H1 (cell line): ENCODE results near the gene NAV2.

ENCODE experiments used
- EZH2 ChIP-seq: fragments of 200-600 bp; sonication (generic); IDR thresholded peaks from 2 replicates; pipeline ENCODE4 v1.7.1; 2012; ENCODE audit warnings: low read depth, mild to moderate bottlenecking, moderate library complexity, low read length, inconsistent platforms; ENCODE audit not compliant: severe bottlenecking
- HDAC2 ChIP-seq, 2 experiments: fragments of 300-600 bp in 1 of 2; sonication (generic) in 1 of 2; IDR thresholded peaks; 2 replicates each; pipeline ENCODE4 v1.6.1; 2011 to 2012; ENCODE audit warnings: low read depth in 2 of 2, low read length in 2 of 2, mild to moderate bottlenecking in 2 of 2, moderate library complexity in 2 of 2, borderline replicate concordance in 1 of 2, inconsistent platforms in 1 of 2
- POLR2A ChIP-seq, 2 experiments: IDR thresholded peaks; 1 replicate in 1 of 2; 2 replicates in 1 of 2; pipeline ENCODE4 v1.6.1; 2011; ENCODE audit warnings: low read depth in 2 of 2, low read length in 2 of 2, mild to moderate bottlenecking in 2 of 2; ENCODE audit errors: control extremely low read depth in 1 of 2
- RAD21 ChIP-seq, 2 experiments: IDR thresholded peaks in 1 of 2; conservative IDR thresholded peaks in 1 of 2; 2 replicates each; pipeline ENCODE4 v1.6.1; 2011; ENCODE audit warnings: low read depth in 2 of 2, low read length in 2 of 2, improper control_type of control experiment in 1 of 2, inconsistent platforms in 1 of 2, mild to moderate bottlenecking in 1 of 2, moderate library complexity in 1 of 2
- RBBP5 ChIP-seq: IDR thresholded peaks from 2 replicates; pipeline ENCODE4 v1.7.1; 2012; ENCODE audit warnings: low read depth, mild to moderate bottlenecking, inconsistent platforms, low read length, moderate library complexity, borderline replicate concordance
- SP2 ChIP-seq: IDR thresholded peaks from 2 replicates; pipeline ENCODE4 v1.6.1; 2012; ENCODE audit warnings: mild to moderate bottlenecking, low read length, inconsistent platforms
- SRF ChIP-seq: IDR thresholded peaks from 2 replicates; pipeline ENCODE4 v1.6.1; 2011; ENCODE audit warnings: mild to moderate bottlenecking, low read depth, low read length, moderate library complexity
- ZNF274 ChIP-seq: IDR thresholded peaks from 2 replicates; pipeline ENCODE4 v1.7.0; 2012; ENCODE audit warnings: low read length, borderline replicate concordance; ENCODE audit errors: extremely low read depth

DNA sequence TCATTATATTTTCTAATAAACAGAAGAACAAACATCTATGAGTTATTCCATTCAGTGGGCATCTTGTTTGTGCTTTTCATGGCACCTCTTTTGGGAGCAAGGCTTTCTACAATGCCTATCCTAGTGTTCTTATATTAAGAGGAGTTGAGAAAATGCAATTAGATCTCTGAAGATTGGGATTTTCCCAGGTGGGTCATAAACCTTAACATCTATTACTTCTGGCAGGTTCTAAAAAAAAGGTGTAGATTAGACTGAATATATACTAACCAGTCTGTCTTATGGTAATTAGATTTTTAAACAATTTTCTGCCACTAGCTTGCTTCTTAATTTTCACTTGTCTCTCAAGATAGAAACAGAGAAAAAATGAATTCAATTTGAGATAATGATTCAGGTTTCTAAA lies 128.3 kb downstream of the NAV2 start:
- TF ChIP-seq POLR2A (IDR thresholded peaks at IDR 0.05; ENCODE audit: control extremely low read depth in 1 of 2, low read depth in 2 of 2, low read length in 2 of 2) (no peak), RBBP5 (no peak), ZNF274 (no peak), SP2 (no peak), EZH2 (no peak), SRF (no peak), RAD21 (IDR thresholded peaks at IDR 0.05 in 1 of 2, conservative IDR thresholded peaks at IDR 0.05 in 1 of 2; ENCODE audit: low read depth in 2 of 2, low read length in 2 of 2) (no peak), HDAC2 (IDR thresholded peaks at IDR 0.05; ENCODE audit: borderline replicate concordance in 1 of 2, low read depth in 2 of 2, low read length in 2 of 2) (no peak)
